HG02571 (cell line): Measurements from ENCODE around the gene ARL4A.
A peak's percentile ranks its signal among the peaks of the same experiment; 100 is the strongest.
"Not testable (repeated sequence)": the region's sequence is repeated elsewhere in the genome, so short reads cannot be mapped to it uniquely, and the experiment has no call there.

ENCODE experiments used
- ATAC-seq: cut with Tn5 transposase; IDR thresholded peaks from one replicate; pipeline ENCODE4 v1.9.1; 2021; ENCODE audit warnings: mild to moderate bottlenecking, moderate library complexity; ENCODE audit not compliant: unreplicated experiment

Gene ARL4A, protein sequence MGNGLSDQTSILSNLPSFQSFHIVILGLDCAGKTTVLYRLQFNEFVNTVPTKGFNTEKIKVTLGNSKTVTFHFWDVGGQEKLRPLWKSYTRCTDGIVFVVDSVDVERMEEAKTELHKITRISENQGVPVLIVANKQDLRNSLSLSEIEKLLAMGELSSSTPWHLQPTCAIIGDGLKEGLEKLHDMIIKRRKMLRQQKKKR

GRCh38 chr7:12686891-12687717 is at the start of gene ARL4A:
TSS of gene ARL4A (plus strand) at chr7:12687633. CDS start at chr7:12688255, 622 bp downstream.
- peak; percentile 77 for ATAC-seq

- peak; percentile 67 for ATAC-seq
Observed at GRCh38 chr7:12637819-12638592, 49.4 kb upstream of the ARL4A start.

DNA sequence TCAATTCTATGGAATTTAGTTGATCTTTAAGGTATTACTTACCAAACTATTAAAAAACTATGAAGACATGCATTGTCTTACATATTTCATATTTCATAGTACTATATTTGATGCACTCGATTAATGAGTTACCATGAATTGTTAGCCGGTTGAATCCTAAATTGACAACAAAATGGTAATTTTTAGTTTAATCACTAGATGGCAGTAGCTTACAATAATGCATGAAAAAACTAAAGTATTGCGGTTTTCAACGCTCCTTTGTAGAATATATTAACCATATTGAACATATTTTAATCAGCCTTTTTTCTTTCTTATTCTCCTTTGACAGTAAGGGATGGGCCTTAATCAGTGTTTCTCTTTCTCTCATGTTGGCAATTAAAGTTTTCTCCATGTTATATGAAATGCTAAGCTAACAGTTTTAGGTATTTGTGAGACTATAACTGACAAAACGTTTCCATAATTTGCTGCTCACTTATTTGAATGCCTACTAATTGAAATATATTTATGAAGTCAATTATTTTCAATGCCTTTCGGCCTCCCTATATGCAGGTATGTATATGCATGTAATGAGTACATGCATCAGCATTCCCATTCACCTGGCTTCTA is 48.5 kb upstream of the ARL4A start:
- ATAC-seq = peak; percentile 43

GRCh38 chr7:12640299-12641096 is 46.9 kb upstream of the ARL4A start:
- no peak for ATAC-seq

- no peak for ATAC-seq
Observed at GRCh38 chr7:12641196-12641595, 46.2 kb upstream of the ARL4A start.

GRCh38 chr7:12642508-12642907 is 44.9 kb upstream of the ARL4A start:
- ATAC-seq = no peak

DNA sequence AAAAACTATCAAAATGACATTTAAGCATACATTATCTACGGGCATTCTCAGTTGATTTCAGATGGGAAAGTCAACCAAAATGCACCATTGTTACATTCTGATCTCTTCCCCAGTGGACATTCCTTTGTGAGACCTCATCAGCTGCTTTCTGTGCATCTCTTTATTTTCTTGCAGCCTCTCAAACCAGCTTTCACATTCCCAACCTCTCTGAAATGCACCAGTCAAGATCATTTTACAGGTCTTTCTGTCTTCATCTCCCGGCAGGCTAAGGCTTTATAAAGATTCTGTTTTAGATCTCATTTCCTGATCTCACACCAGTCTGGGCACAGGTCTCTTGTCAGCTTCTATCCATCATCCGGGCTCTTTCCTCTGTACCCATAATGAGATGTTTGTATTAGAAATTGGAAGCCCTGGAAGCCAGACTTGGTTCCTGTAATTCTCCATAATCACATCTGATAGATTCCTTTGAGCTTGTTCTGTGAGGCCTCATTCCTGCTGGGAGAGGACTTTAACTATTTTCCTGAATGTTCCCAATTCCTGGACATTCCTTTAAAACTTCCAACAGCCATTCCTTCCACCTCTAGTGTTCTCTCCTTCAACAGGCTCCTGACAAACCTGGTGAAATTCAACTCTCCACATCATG is 44.3 kb upstream of the ARL4A start:
- ATAC-seq = no peak

DNA sequence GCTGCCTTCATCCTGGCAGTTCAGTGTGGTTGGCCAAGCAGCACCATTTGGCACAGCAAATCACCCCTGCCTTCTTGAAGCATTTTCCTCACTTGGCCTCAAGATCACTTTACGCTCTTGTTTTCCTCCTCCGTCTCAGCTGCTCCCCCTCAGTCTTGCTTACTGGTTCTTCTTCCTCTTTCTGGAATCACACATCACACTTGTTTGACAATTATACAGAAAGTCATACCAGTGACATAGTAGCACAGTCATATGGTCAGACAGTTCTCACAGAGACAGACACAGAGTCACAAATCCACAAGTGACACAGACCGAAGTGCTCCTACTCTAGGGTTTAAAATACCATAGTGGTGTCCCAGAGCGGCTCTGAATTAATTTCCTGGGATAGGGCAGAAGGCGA is 43.8 kb upstream of the ARL4A start:
- no peak for ATAC-seq

DNA sequence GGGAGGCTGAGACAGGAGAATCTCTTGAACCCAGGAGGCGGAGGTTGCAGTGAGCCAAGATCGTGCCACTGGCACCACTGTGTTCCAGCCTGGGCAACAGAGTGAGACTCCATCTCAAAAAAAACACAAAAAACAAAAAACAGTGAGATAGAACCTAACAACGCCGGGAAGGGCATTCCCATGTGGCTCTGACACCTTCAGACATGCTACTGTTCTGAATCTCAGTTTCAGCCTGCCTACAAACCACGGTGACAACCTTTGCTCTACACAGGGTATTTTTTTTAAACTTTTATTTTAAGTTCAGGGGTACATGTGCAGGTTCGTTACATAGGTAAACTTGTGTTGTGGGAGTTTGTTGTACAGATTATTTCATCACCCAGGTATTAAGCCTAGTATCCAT is 42.2 kb upstream of the ARL4A start:
- not testable (repeated sequence) for ATAC-seq

GRCh38 chr7:12646139-12646538 is 41.3 kb upstream of the ARL4A start:
- ATAC-seq = no peak

DNA sequence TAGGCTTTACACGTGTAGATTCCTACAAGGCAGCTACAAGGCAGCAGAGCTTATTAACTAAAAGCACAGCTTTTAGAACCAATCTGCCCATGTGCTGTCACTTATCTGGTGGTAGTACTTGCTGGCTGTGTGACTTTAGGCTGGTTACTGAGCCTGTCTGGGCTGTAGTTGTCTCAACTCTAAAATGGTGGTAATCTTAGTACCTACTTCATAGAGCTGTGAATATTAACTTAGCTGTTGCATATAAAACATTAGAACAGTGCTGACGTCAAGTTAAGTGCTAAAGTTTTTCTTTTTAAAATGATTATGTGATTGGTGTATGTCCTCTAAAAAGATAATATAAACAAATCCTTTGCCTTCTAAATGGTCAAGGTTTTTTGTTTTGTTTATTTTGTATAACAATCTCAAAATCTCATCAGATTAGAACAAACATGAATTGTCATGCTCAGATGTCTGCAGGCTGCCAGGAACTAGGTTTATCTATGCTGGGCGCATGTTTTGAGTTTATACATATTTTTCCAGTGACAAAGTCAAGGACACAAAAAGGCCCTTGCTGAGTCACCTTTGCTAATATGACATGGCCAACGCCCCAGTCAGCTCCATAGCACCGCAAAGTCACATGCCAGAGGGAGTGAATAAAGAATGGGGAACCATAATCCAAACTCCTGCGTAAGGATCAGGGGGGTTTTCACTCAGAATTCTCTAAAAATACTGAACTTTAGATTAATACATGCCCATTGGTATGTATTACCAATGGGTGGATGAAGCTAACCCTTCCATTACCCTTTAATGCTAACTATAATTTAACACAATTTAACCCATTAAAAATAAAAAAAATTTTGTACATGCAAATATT is 39.8 kb upstream of the ARL4A start:
- no peak for ATAC-seq

DNA sequence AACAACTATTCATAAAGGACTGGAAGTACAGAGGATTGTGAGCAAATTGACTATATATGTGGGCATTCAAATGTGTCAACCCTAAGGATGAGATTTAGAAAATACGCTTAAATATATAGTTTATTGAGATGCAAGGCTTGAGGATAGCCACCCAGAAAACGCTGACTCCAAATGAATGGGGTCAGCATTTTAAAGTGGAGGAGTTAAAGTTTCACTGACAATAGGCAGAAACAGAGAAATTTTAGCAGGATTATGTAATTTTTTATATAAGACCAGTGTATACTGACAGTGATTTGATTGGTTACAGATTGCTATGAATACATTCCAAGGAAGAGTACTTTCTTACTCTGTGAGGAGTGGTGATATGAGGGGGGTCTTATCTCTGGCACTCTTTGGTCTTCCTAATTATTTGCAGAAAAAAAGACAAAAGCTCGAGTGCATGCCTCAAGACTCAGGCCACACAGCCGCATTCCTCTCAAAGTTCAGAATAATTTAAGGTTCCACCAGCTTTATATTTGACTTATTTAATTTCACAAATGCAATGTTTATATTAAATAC is 38.6 kb upstream of the ARL4A start:
- ATAC-seq = no peak

DNA sequence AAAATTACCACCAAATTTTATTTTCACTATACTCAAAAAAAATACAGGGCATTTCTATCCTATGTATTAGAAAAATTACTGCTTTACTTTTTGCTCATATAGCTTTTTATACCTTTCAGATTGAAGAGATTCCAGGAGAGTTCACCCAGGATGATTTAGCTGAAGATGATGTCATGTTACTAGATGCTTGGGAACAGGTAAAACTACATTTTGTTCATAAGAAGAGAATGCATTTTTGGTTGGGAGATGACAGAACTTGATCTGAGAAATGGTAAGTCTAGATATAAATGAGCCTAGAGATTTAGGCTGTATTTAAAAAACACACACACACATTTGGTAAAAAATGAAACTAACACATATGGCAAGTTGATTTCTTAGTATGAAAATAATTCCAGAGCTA is 38.1 kb upstream of the ARL4A start:
- ATAC-seq = no peak

DNA sequence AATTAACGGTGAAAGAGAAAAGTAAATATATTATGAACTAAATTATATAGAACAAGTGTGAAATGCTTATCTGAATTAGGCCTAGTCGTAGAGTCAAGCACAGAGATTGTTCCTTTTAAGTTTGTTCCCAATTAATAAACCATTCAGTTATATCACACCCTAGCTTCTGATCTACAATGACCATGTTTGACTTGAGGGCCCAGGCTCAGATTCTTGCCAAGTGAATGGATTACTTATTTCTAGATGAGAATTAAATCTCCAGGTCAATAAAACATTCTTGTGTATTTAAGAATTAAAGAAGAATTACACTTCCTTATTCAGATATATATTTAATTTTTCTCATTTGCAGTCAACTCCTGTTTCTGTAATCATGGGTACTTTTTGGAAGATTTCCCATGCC is 37.4 kb upstream of the ARL4A start:
- no peak for ATAC-seq

DNA sequence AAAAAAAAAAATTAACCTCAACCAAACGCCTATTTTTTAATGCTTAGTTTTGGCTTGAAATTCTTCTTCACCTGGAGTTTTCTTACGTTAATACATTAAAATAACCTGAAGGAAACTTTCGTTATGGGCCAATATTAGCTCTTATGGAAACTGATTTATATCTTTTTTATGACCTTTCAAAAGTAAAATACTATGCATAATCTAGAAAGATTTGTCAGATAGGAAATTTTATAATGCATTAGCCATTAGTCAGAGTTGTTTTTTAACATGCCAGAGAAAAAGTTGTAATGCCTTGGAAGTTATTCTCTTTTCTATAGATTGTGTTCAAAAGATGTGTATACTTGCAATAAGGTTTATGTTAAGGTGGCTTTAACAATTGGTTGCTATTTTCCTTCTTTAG is 34.3 kb upstream of the ARL4A start:
- ATAC-seq = no peak

DNA sequence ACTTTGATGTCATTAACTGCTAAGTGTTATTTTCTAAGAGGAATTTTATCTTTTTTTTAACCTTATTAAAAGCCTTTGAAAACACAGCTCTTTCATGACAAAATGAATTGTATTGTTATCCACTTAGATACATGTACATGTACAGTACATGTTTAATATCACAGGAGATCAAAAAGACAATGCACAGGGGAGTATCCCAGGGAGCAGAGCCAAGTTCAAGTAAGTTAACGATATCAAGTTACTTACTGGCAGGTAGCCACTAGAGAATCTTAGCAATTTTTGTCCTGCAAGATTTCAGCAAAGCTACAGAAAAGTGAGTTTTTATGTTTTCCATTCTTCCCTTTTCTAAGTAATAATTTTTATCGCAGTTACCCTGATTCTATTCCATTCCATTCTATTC is 33.9 kb upstream of the ARL4A start:
- no peak for ATAC-seq

- ATAC-seq = no peak
Observed at GRCh38 chr7:12655161-12655560, 32.3 kb upstream of the ARL4A start.

- not testable (repeated sequence) for ATAC-seq
Observed at GRCh38 chr7:12660423-12660822, 27.0 kb upstream of the ARL4A start.

DNA sequence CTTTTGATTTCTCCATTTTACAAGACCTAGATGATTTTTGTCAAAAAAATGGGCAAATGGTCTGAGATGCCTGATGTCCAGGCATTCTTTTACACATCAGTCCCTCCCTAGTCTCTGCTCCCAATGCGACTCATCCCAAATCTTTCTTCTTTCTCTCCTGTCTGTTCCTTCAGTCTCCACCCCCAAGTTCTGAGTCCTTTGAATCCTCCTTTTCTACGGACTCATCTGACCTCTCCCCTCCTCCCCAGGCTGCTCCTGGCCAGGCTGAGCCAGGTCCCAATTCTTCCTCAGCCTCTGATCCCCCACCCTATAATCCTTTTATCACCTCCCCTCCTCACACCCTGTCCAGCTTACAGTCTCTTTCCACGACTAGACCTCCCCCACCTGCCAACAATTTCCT is 26.4 kb upstream of the ARL4A start:
- not testable (repeated sequence) for ATAC-seq
